OCI-LY7 (cell line): Measurements from ENCODE around the gene TOLLIP. TPM values are rescaled to one million over a fixed set of nuclear protein-coding genes. Genes with fewer than 3 reads are reported as not detected.

Experiments
- BruUV-seq: library from RNA; stranded (reverse); fragments of 400-500 nt; replicated peaks from 2 replicates; lab custom pipeline; 2021; lab: Mats Ljungman, UMichigan
- CTCF ChIA-PET: fragments of 300-600 bp; sonication (Branson Sonifier 250); formaldehyde crosslinking; loops from one replicate; lab custom pipeline; 2022; ENCODE audit warnings: antibody characterized with exemption; ENCODE audit not compliant: unreplicated experiment; lab: Charles Lee
- POLR2A ChIA-PET: fragments of 300-600 bp; sonication (Branson Sonifier 250); formaldehyde crosslinking; loops from one replicate; lab custom pipeline; 2022; ENCODE audit warnings: antibody characterized with exemption; lab: Charles Lee
- DNase-seq: peaks from one replicate; pipeline ENCODE4 v3.0.0-alpha.2; 2015; ENCODE audit warnings: low spot score
- H2AFZ ChIP-seq: fragments of 200-600 bp; sonication (generic), shearing (Covaris generic); 2 replicates; pipeline ENCODE4 v1.6.1; 2014; ENCODE audit warnings: mild to moderate bottlenecking, antibody characterized with exemption, low read length, moderate library complexity
- H3K27ac ChIP-seq: fragments of 200-600 bp; sonication (generic); 2 replicates; pipeline ENCODE4 v1.5.1; 2014; ENCODE audit warnings: mixed run types, low read depth, mild to moderate bottlenecking, moderate library complexity, low read length, inconsistent platforms; ENCODE audit not compliant: poor library complexity, severe bottlenecking
- H3K36me3 ChIP-seq: fragments of 200-600 bp; sonication (generic); 2 replicates; pipeline ENCODE4 v1.6.1; 2014; ENCODE audit warnings: mild to moderate bottlenecking, antibody characterized with exemption, low read length, moderate library complexity, mixed read lengths; ENCODE audit not compliant: insufficient read depth
- H3K4me1 ChIP-seq: fragments of 200-600 bp; sonication (generic); 2 replicates; pipeline ENCODE4 v1.5.1; 2014; ENCODE audit warnings: mild to moderate bottlenecking, low read length; ENCODE audit not compliant: insufficient read depth, poor library complexity, severe bottlenecking
- H3K4me2 ChIP-seq: fragments of 200-600 bp; sonication (generic); 2 replicates; pipeline ENCODE4 v1.6.1; 2014; ENCODE audit warnings: mild to moderate bottlenecking, low read length
- H3K4me3 ChIP-seq: fragments of 200-600 bp; sonication (generic); 2 replicates; pipeline ENCODE4 v1.5.1; 2014; ENCODE audit warnings: mild to moderate bottlenecking, low read depth, low read length; ENCODE audit not compliant: poor library complexity, severe bottlenecking
- H3K79me2 ChIP-seq: fragments of 200-600 bp; sonication (generic); 2 replicates; pipeline ENCODE4 v1.6.1; 2016; ENCODE audit warnings: low read depth, mild to moderate bottlenecking, low read length, moderate library complexity, mixed read lengths; ENCODE audit not compliant: insufficient read depth
- H3K9me2 ChIP-seq: fragments of 200-600 bp; sonication (generic); 2 replicates; pipeline ENCODE4 v1.6.1; 2016; ENCODE audit warnings: mild to moderate bottlenecking, low read length, mixed read lengths; ENCODE audit not compliant: insufficient read depth
- H3K9me3 ChIP-seq: fragments of 200-600 bp; sonication (generic); 2 replicates; pipeline ENCODE4 v1.6.1; 2014; ENCODE audit warnings: mild to moderate bottlenecking, mixed run types, low read length, mixed read lengths
- H4K20me1 ChIP-seq: fragments of 200-600 bp; sonication (generic); 2 replicates; pipeline ENCODE4 v1.6.1; 2014; ENCODE audit warnings: mild to moderate bottlenecking, antibody characterized with exemption, low read length, moderate library complexity, mixed read lengths; ENCODE audit not compliant: insufficient read depth
- CTCF ChIP-seq: fragments of 200-600 bp; sonication (generic); conservative IDR thresholded peaks from 2 replicates; pipeline ENCODE4 v1.5.1; 2014; ENCODE audit warnings: mild to moderate bottlenecking, antibody characterized with exemption, low read length, moderate library complexity, mixed read lengths
- EZH2phosphoT487 ChIP-seq: fragments of 200-600 bp; sonication (generic); IDR thresholded peaks from 2 replicates; pipeline ENCODE4 v1.6.1; 2018; ENCODE audit warnings: low read depth, borderline replicate concordance, mild to moderate bottlenecking, mixed run types, antibody characterized with exemption, low read length, moderate library complexity, mixed read lengths
- intact Hi-C: fragments of 100-400 bp; cut with micrococcal nuclease; formaldehyde crosslinking; loops from one replicate; pipeline ENCODE4 v1.10.0; 2022; ENCODE audit not compliant: unreplicated experiment
- total RNA-seq, 2 experiments: library from RNA; depleted of rRNA in 1 of 2; stranded (reverse); fragments of >200 nt in 1 of 2; shearing (Covaris generic) in 1 of 2; gene quantifications; 2 replicates each; pipeline ENCODE4 v1.2.3, GENCODE V29; 2014 to 2022

TOLLIP gene
- total RNA-seq, 2 experiments from 2014 or later, result 15.9 to 37.1 TPM

- Histone ChIP-seq H3K36me3 (no peaks in the 10 kb centered on the region), H3K27ac (no peak overlapping the region), H3K9me2 (no peaks in the 10 kb centered on the region), H3K4me1 (peaks cover 11% of the 10 kb centered on the region), H3K79me2 (no peaks in the 10 kb centered on the region), H3K4me2 (no peak overlapping the region), H4K20me1 (no peaks in the 10 kb centered on the region), H2AFZ (no peak overlapping the region), H3K9me3 (peaks cover under 1% of the 10 kb centered on the region; the same call in 1 of the 2 replicates), H3K4me3 (no peak overlapping the region)
- ChIA-PET CTCF (interaction anchor here (0.6 kb wide), 1 partner anchor 1778 kb away, joined by 3 read pairs; no protein-coding TSS in a partner anchor), POLR2A (no interaction called here)
- DNase-seq, result no peak
- intact Hi-C loops, result no loop called here
- TF ChIP-seq EZH2phosphoT487, result no peak
- no peak for TF ChIP-seq CTCF
- BruUV-seq, result no TSS peak
These were observed 49.9 kb downstream of the TOLLIP start for GRCh38 chr11:1259561-1259960.

- no peak overlapping the region for H3K27ac ChIP-seq
- no peaks in the 10 kb centered on the region for H3K36me3 ChIP-seq
- no peak for DNase-seq
- H3K79me2 ChIP-seq, result no peaks in the 10 kb centered on the region
- TF ChIP-seq CTCF, result no peak
- TF ChIP-seq EZH2phosphoT487, result no peak
- H3K9me3 ChIP-seq, result no peaks in the 10 kb centered on the region
- no TSS peak for BruUV-seq
- CTCF ChIA-PET, result no interaction called here
- no peaks in the 10 kb centered on the region for H4K20me1 ChIP-seq
- no peak overlapping the region for H3K4me3 ChIP-seq
- no peaks in the 10 kb centered on the region for H3K9me2 ChIP-seq
- POLR2A ChIA-PET, result no interaction called here
- H2AFZ ChIP-seq, result no peak overlapping the region
- no peak overlapping the region for H3K4me2 ChIP-seq
- intact Hi-C loops, result no loop called here
- peaks cover 11% of the 10 kb centered on the region for H3K4me1 ChIP-seq
These were observed 50.4 kb downstream of the TOLLIP start for GRCh38 chr11:1259076-1259461.

GRCh38 chr11:1258401-1259075, 50.9 kb downstream of the TOLLIP start:
- no peak overlapping the region for H3K27ac ChIP-seq

More at GRCh38 chr11:1258401-1259075, 50.9 kb downstream of the TOLLIP start:
- no TSS peak for BruUV-seq
- no peaks in the 10 kb centered on the region for H3K36me3 ChIP-seq
- CTCF ChIA-PET, result no interaction called here
- no peak overlapping the region for H3K4me3 ChIP-seq
- H3K79me2 ChIP-seq, result no peaks in the 10 kb centered on the region
- no peaks in the 10 kb centered on the region for H4K20me1 ChIP-seq
- no peaks in the 10 kb centered on the region for H3K9me2 ChIP-seq
- intact Hi-C loops, result no loop called here
- POLR2A ChIA-PET, result interaction anchor here (0.6 kb wide), 1 partner anchor 62 kb away, joined by 4 read pairs; no protein-coding TSS in a partner anchor
- no peak overlapping the region for H3K4me2 ChIP-seq
- TF ChIP-seq CTCF (no peak), EZH2phosphoT487 (no peak)
- no peaks in the 10 kb centered on the region for H3K9me3 ChIP-seq
- no peak for DNase-seq
- H3K4me1 ChIP-seq, result peaks cover 11% of the 10 kb centered on the region
- H2AFZ ChIP-seq, result no peak overlapping the region
